ENCODE data around the gene SLC41A1.
"Not testable (repeated sequence)": the region's sequence is repeated elsewhere in the genome, so short reads cannot be mapped to it uniquely, and the experiment has no call there.

SLC41A1 gene

GRCh38 chr1:205812878-205813754 is at the start of gene SLC41A1:
SLC41A1 (minus strand) TSS chr1:205813198; CDS start chr1:205810441, 2,757 bp downstream.
- H3K27ac ChIP-seq: peak within 1 kb of the TSS; percentile 78; the same call in 1 of the 2 replicates
- TF ChIP-seq, protein P1, sequence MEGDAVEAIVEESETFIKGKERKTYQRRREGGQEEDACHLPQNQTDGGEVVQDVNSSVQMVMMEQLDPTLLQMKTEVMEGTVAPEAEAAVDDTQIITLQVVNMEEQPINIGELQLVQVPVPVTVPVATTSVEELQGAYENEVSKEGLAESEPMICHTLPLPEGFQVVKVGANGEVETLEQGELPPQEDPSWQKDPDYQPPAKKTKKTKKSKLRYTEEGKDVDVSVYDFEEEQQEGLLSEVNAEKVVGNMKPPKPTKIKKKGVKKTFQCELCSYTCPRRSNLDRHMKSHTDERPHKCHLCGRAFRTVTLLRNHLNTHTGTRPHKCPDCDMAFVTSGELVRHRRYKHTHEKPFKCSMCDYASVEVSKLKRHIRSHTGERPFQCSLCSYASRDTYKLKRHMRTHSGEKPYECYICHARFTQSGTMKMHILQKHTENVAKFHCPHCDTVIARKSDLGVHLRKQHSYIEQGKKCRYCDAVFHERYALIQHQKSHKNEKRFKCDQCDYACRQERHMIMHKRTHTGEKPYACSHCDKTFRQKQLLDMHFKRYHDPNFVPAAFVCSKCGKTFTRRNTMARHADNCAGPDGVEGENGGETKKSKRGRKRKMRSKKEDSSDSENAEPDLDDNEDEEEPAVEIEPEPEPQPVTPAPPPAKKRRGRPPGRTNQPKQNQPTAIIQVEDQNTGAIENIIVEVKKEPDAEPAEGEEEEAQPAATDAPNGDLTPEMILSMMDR (conservative IDR thresholded peaks at IDR 0.05): no peak

GRCh38 chr1:205861540-205861939 is 48.5 kb upstream of the SLC41A1 start:
- TF ChIP-seq, protein P1 (conservative IDR thresholded peaks at IDR 0.05): no peak
- no peak overlapping the region for H3K27ac ChIP-seq

- TF ChIP-seq, protein P1 (conservative IDR thresholded peaks at IDR 0.05): no peak
- H3K27ac ChIP-seq: no peak overlapping the region
Measured at GRCh38 chr1:205858141-205858961, 45.4 kb upstream of the SLC41A1 start.

- not testable (repeated sequence) for H3K27ac ChIP-seq
Measured at GRCh38 chr1:205857501-205857900, 44.5 kb upstream of the SLC41A1 start.

DNA sequence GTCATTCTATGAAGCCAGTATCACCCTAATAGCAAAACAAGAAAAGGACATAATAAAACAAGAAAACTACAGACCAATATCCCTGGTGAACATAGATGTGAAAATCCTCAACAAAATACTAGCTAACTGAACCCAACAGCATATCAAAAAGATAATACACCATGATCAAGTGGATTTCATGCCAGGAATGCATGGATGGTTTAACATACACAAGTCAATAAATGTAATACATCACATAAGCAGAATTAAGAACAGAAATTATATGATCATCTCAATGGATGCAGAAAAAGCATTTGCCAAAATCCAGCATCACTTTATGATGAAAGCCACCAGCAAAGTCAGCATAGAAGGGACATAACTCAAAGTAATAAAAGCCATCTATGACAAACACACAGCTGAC is 43.4 kb upstream of the SLC41A1 start:
- H3K27ac ChIP-seq: no peak overlapping the region
- TF ChIP-seq, protein P1 (conservative IDR thresholded peaks at IDR 0.05): no peak

DNA sequence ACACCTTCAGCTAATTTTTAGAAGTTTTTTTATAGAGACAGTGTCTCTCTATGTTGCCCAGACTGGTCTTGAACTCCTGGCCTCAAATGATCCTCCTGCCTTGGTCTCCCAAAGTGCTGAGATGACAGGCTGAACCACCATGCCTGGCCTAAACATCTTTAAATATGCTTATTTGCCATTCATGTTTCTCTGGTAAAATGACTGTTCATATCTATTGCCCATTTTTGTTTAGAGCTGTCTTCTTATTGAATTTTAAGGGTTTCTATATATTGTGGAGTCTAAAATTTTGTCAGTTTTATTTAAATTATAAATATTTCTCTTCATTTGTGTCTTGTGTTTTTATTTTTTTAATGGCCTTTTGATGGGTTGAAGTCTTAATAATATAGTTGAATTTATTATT is 40.0 kb upstream of the SLC41A1 start:
- TF ChIP-seq, protein P1 (conservative IDR thresholded peaks at IDR 0.05): no peak
- H3K27ac ChIP-seq: no peak overlapping the region

DNA sequence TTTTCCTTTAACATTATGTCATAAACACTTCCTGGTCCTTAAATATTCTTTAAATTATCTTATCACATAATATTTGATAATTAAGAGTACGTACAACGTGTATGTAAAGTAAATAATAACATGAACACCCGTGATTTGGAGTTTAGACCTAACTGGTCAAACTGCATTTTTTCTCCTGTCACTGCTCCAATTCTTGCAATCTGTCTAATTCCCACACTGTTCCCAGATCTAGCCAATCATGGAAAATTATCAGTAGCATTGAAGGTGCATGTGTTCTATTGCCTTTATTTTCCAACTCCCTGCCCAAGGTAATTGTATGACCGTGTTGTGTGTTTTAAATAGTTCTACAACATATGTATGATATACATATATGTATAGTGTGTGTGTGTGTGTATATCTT is 39.0 kb upstream of the SLC41A1 start:
- H3K27ac ChIP-seq: no peak overlapping the region
- TF ChIP-seq, protein P1 (conservative IDR thresholded peaks at IDR 0.05): no peak

Data from VCaP (cell line).